Lower lobe of right lung (tissue), 2 donors: Measurements from ENCODE around the gene DEDD. TPM values are rescaled to one million over a fixed set of nuclear protein-coding genes. Genes with fewer than 3 reads are reported as not detected.

ENCODE experiments used
- ATAC-seq, 2 donors: fragments of 200-7000 bp; cut with Tn5 transposase; one replicate each; pipeline ENCODE4 v1.9.1; 2020 to 2022; ENCODE audit warnings: mild to moderate bottlenecking in 2 of 2, moderate library complexity in 2 of 2
- DNase-seq: peaks from one replicate; pipeline ENCODE4 v3.0.0-alpha.2; 2020
- H3K27ac ChIP-seq: fragments of 200-600 bp; one replicate; pipeline ENCODE4 v1.8.0; 2022
- H3K27me3 ChIP-seq: fragments of 200-600 bp; one replicate; pipeline ENCODE4 v1.8.0; 2022; ENCODE audit warnings: low read depth
- H3K36me3 ChIP-seq: fragments of 200-600 bp; one replicate; pipeline ENCODE4 v1.8.0; 2022; ENCODE audit warnings: mild to moderate bottlenecking
- H3K4me1 ChIP-seq: fragments of 200-600 bp; one replicate; pipeline ENCODE4 v1.8.0; 2022
- H3K4me3 ChIP-seq: fragments of 200-600 bp; one replicate; pipeline ENCODE4 v1.8.0; 2022; ENCODE audit warnings: mild to moderate bottlenecking
- H3K9me3 ChIP-seq: fragments of 200-600 bp; one replicate; pipeline ENCODE4 v1.8.0; 2022
- intact Hi-C: fragments of 100-400 bp; cut with DNase I; formaldehyde crosslinking; loops from one replicate; pipeline ENCODE4 v1.11.0; 2022
- total RNA-seq: library from RNA; stranded (reverse); fragmentation: NEBNext Ultra II Directional; extraction: Animal tissue kit (Norgen Biotek cat#: 25700); gene quantifications from one replicate; pipeline ENCODE4 v1.2.1, GENCODE V29; 2021
- TF ChIP-seq, protein P1 (sequence below): fragments of 200-600 bp; IDR thresholded peaks from one replicate; pipeline ENCODE4 v1.8.0; 2022; ENCODE audit warnings: antibody characterized with exemption, mild to moderate bottlenecking
- donor health status: DM: no; HTN: yes; CAD: no; lungs with severe emphysema.

The DEDD gene
- total RNA-seq, 1 donor from 2014 or later: 38.3 TPM

DNA sequence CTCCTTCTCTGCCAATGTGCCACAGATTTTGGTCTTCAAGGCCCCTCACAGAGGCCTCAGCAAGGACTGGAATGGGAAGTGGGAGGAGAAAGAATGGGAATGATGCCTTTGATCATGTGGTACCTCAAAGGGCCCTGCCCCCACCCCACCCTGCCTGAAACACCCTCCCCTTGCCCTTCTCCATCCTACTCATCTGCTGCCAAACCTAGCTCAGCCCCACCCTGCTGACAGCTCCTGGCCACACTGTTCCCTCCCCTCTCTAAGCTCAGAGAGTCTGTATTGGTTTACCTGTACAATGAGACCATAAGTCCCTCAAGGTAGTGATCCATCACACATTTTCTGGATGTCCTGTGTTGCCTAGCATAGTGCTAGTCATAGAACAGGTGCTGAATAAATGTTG is 56.1 kb downstream of the DEDD start:
- Histone ChIP-seq H3K36me3 (peaks cover 10% of the 10 kb centered on the region), H3K9me3 (no peaks in the 10 kb centered on the region), H3K27ac (no peak overlapping the region), H3K27me3 (no peaks in the 10 kb centered on the region), H3K4me1 (peaks cover 6% of the 10 kb centered on the region), H3K4me3 (no peak overlapping the region)
- DNase-seq (no peak), ATAC-seq (no peak)
- intact Hi-C loops: no loop called here
- TF ChIP-seq, protein P1, sequence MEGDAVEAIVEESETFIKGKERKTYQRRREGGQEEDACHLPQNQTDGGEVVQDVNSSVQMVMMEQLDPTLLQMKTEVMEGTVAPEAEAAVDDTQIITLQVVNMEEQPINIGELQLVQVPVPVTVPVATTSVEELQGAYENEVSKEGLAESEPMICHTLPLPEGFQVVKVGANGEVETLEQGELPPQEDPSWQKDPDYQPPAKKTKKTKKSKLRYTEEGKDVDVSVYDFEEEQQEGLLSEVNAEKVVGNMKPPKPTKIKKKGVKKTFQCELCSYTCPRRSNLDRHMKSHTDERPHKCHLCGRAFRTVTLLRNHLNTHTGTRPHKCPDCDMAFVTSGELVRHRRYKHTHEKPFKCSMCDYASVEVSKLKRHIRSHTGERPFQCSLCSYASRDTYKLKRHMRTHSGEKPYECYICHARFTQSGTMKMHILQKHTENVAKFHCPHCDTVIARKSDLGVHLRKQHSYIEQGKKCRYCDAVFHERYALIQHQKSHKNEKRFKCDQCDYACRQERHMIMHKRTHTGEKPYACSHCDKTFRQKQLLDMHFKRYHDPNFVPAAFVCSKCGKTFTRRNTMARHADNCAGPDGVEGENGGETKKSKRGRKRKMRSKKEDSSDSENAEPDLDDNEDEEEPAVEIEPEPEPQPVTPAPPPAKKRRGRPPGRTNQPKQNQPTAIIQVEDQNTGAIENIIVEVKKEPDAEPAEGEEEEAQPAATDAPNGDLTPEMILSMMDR: no peak

DNA sequence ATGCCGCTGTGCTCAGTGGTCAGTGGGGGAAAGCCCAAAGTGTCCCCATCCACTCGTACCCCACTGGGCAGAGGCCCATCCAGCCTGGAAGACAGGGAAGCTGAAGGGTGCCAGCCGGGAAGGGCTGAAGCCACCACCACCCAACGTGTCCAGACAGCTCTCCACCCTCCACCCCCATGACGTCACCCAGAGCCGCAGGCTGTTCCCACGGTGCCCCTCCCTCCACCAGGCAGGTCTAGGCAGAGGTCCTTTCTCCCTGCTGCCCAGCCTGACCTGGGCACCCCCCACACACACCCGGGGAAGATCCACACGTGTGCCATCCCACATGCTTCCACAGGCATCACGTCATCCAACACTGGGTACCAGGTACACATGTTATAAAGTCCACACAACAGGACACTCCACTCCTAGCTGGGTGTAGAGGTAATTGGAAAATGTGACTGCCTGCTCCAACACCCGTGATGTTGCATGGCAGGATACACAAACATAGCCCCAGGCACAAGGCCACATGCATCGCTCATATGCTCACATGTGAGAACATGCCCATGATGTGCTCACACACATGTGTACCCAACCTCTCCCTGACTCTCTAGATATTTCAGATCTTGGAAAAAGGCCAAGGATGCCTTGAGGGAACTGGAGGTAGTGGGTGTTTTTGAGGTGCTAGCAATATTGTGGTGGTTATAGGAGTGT is 57.6 kb downstream of the DEDD start:
- H3K36me3 ChIP-seq: peaks cover 10% of the 10 kb centered on the region
- no peak for DNase-seq
- no peak for ATAC-seq
- no peak overlapping the region for H3K4me3 ChIP-seq
- intact Hi-C loops: no loop called here
- TF ChIP-seq, protein P1: no peak
- H3K27me3 ChIP-seq: no peaks in the 10 kb centered on the region
- no peak overlapping the region for H3K27ac ChIP-seq
- no peaks in the 10 kb centered on the region for H3K9me3 ChIP-seq
- no peaks in the 10 kb centered on the region for H3K4me1 ChIP-seq

DNA sequence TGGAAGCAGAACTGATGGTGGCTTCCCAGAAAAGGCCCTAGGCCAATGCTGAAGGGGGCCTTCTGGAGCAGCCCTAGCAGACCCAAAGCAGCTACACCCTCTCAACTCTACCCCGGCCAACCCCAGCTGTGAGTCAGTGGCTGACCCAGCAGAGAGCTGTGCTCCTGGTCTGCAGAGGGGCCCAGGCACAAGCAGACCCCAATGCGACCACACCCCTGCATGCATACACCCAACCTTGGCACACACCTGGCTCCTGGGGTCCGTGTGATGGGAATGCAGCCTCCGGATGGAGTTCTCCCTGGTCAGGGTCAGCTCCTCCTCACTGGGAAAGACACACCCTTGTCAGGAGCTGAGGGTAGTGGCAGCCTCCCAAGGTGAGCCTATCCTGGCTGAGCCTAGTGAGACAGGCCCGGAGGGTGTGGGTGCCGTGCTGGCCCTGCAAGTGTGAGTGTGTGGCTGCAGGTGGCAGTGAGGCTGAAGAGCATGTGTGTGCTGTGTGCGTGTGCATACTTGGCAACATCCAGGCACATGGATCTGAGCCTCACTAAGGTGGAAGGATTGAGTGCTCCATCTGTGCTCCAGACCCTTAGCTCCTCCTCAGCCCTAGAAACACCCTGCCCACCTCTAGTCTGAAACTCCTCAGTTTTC is 58.9 kb downstream of the DEDD start:
- ATAC-seq: no peak
- H3K36me3 ChIP-seq: peaks cover 10% of the 10 kb centered on the region
- no peaks in the 10 kb centered on the region for H3K27me3 ChIP-seq
- H3K4me3 ChIP-seq: no peak overlapping the region
- TF ChIP-seq, protein P1: no peak
- no peaks in the 10 kb centered on the region for H3K9me3 ChIP-seq
- no peak overlapping the region for H3K27ac ChIP-seq
- no peaks in the 10 kb centered on the region for H3K4me1 ChIP-seq
- intact Hi-C loops: no loop called here
- DNase-seq: no peak

DNA sequence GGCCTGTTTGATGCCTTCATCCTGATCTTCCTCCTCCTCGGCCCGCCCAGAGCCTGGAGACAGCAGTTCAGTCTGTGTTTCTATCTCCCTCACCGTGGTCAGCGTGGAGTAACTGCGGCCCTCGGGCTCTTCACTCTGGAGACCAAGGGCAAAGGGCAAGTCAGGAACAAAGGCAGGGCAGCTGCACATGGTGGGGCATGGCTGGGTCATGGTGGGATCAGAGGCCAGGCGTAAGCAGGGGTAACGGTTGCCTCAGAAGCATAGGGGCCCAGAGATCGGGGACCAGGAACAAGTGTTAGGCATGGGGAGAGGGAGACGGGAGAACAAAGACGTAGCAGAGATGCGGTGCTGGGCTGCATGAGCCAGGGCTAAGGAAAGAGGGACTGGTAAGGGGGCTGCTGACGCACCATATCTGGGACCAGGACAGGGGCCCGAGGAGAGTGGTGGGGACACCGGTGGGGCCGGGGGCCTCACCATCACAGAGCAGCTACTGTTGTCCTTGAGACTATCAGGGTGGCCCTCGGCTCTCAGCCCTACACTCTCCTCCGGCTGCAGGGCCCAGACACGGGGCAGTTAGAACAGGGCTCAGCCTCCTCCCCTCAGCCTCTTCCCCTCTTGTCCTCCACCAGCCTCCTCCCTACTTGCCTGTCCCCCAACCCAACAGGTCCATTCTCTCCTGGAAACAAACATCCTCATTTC is 59.6 kb downstream of the DEDD start:
- H3K4me3 ChIP-seq: no peak overlapping the region
- no peaks in the 10 kb centered on the region for H3K27me3 ChIP-seq
- H3K9me3 ChIP-seq: no peaks in the 10 kb centered on the region
- H3K4me1 ChIP-seq: no peaks in the 10 kb centered on the region
- peaks cover 10% of the 10 kb centered on the region for H3K36me3 ChIP-seq
- no peak overlapping the region for H3K27ac ChIP-seq
- intact Hi-C loops: no loop called here
- TF ChIP-seq, protein P1: no peak
- ATAC-seq (no peak), DNase-seq (no peak)

DNA sequence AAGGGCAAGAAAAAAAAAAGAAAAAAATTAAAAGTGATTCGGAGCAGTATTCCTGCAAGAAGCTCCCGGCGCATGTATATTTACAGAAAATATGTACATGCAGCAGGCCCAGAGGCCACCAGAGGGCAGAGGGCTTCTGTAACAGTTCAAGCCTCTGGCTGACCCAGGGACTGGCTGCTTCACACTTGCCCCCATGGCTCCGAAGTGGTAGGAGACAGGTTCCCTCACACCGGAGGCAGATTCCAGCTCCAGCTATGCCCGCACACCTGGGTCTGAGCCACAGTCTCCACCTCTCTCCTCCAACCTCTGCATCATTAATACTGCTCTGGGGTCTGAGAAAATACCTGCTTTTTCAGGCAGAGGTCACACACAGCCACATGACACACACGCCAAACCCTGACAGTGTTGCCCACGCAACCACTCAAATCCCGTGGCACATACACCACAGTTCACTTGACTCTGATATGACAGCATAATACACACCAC is 60.5 kb downstream of the DEDD start:
- Histone ChIP-seq H3K27ac (no peak overlapping the region), H3K9me3 (no peaks in the 10 kb centered on the region), H3K36me3 (peaks cover 6% of the 10 kb centered on the region), H3K27me3 (no peaks in the 10 kb centered on the region), H3K4me1 (peaks cover 7% of the 10 kb centered on the region), H3K4me3 (no peak overlapping the region)
- TF ChIP-seq, protein P1: peak; percentile 65
- DNase-seq: peak; percentile 86
- ATAC-seq: peak; percentile 35 to 68
- intact Hi-C loops: no loop called here

Other genes starting within 250 kb of the DEDD start
- 2.7 TPM for gene ITLN1, start 247.5 kb downstream of the DEDD start, total RNA-seq
- 30.7 TPM for gene ITLN2, start 177.9 kb downstream of the DEDD start, total RNA-seq
- 162 TPM for gene F11R, start 111.5 kb downstream of the DEDD start, total RNA-seq
- gene TSTD1, start 93.7 kb downstream of the DEDD start, total RNA-seq: 63.2 TPM
- 81.8 TPM for gene USF1, start 86.7 kb downstream of the DEDD start, total RNA-seq
- gene ARHGAP30, start 62.8 kb downstream of the DEDD start, total RNA-seq: 63.7 TPM
- 6.2 TPM for gene NECTIN4, start 43.1 kb downstream of the DEDD start, total RNA-seq
- 7.2 TPM for gene KLHDC9, start 34.3 kb downstream of the DEDD start, total RNA-seq
- gene PFDN2, start 14.6 kb downstream of the DEDD start, total RNA-seq: 46.2 TPM
- 43.6 TPM for gene NIT1, start 14.6 kb downstream of the DEDD start, total RNA-seq
- 92.2 TPM for gene UFC1, start 21.3 kb upstream of the DEDD start, total RNA-seq
- 32.2 TPM for gene USP21, start 26.8 kb upstream of the DEDD start, total RNA-seq
- 24.1 TPM for gene PPOX, start 33.8 kb upstream of the DEDD start, total RNA-seq
- gene B4GALT3, start 44.8 kb upstream of the DEDD start, total RNA-seq: 29.6 TPM
- 1.4 TPM for gene ADAMTS4, start 66.4 kb upstream of the DEDD start, total RNA-seq
- gene NDUFS2, start 69.7 kb upstream of the DEDD start, total RNA-seq: 66.3 TPM
- gene FCER1G, start 82.6 kb upstream of the DEDD start, total RNA-seq: 283 TPM
- gene APOA2, start 91.0 kb upstream of the DEDD start, total RNA-seq: not detected
- gene TOMM40L, start 93.4 kb upstream of the DEDD start, total RNA-seq: 11.6 TPM
- not detected for gene NR1I3, start 105.5 kb upstream of the DEDD start, total RNA-seq
- gene PCP4L1, start 126.1 kb upstream of the DEDD start, total RNA-seq: 8.9 TPM
- gene MPZ, start 177.3 kb upstream of the DEDD start, total RNA-seq: 4.0 TPM
- 167 TPM for gene SDHC, start 181.7 kb upstream of the DEDD start, total RNA-seq
- 8.0 TPM for gene CFAP126, start 235.2 kb upstream of the DEDD start, total RNA-seq